Caco-2 (cell line): Measurements from ENCODE around the gene AP2A2. TPM values are rescaled to one million over a fixed set of nuclear protein-coding genes. Genes with fewer than 3 reads are reported as not detected.

Experiments used
- BruUV-seq: library from RNA; stranded (reverse); fragments of 400-500 nt; replicated peaks from 2 replicates; lab custom pipeline; 2021; lab: Mats Ljungman, UMichigan
- CTCF ChIA-PET: fragments of 300-600 bp; sonication (Branson Sonifier 250); formaldehyde crosslinking; loops from one replicate; lab custom pipeline; 2022; ENCODE audit warnings: antibody characterized with exemption; lab: Charles Lee
- POLR2A ChIA-PET: fragments of 300-600 bp; sonication (Branson Sonifier 250); formaldehyde crosslinking; loops from one replicate; lab custom pipeline; 2022; ENCODE audit warnings: antibody characterized with exemption; lab: Charles Lee
- DNase-seq, 2 experiments: peaks; one replicate each; pipeline versions ENCODE4 v3.0.0 to v3.0.0-alpha.2; 2020 to 2022
- H3K27me3 ChIP-seq: replicated peaks from 2 replicates; pipeline ENCODE4 v1.6.0; 2011; ENCODE audit warnings: low read length; ENCODE audit not compliant: control insufficient read depth, insufficient read depth
- H3K36me3 ChIP-seq: 2 replicates; pipeline ENCODE4 v1.5.1; 2011; ENCODE audit warnings: low read length; ENCODE audit not compliant: control insufficient read depth, insufficient read depth
- H3K4me1 ChIP-seq: fragments of 250-450 bp; sonication (Bioruptor Pico); 2 replicates; pipeline ENCODE4 v1.5.1; 2020; ENCODE audit warnings: mild to moderate bottlenecking
- H3K4me3 ChIP-seq: 2 replicates; pipeline ENCODE4 v1.5.1; 2011; ENCODE audit warnings: low read depth, mild to moderate bottlenecking, control low read depth, low read length
- H3K9me3 ChIP-seq: fragments of 250-450 bp; sonication (Bioruptor Pico); 2 replicates; pipeline ENCODE4 v1.5.1; 2020; ENCODE audit warnings: mild to moderate bottlenecking, moderate library complexity
- H3K27ac Mint-ChIP-seq: one replicate; pipeline ENCODE4 v1.8.0; 2022; ENCODE audit warnings: mixed read lengths; ENCODE audit not compliant: unreplicated experiment
- H3K27me3 Mint-ChIP-seq: one replicate; pipeline ENCODE4 v1.8.0; 2022; ENCODE audit warnings: mixed read lengths; ENCODE audit not compliant: insufficient read depth, unreplicated experiment
- H3K36me3 Mint-ChIP-seq: one replicate; pipeline ENCODE4 v1.8.0; 2022; ENCODE audit warnings: mild to moderate bottlenecking, mixed read lengths; ENCODE audit not compliant: insufficient read depth, unreplicated experiment
- H3K4me1 Mint-ChIP-seq: one replicate; pipeline ENCODE4 v1.8.0; 2022; ENCODE audit warnings: low read depth, mixed read lengths; ENCODE audit not compliant: unreplicated experiment
- H3K4me3 Mint-ChIP-seq: one replicate; pipeline ENCODE4 v1.8.0; 2022; ENCODE audit warnings: mild to moderate bottlenecking, moderate library complexity, mixed read lengths; ENCODE audit not compliant: unreplicated experiment
- H3K9me3 Mint-ChIP-seq: one replicate; pipeline ENCODE4 v1.8.0; 2022; ENCODE audit warnings: mixed read lengths; ENCODE audit not compliant: unreplicated experiment
- intact Hi-C: fragments of 100-400 bp; cut with micrococcal nuclease; formaldehyde crosslinking; loops from one replicate; pipeline ENCODE4 v1.10.0; 2022; ENCODE audit not compliant: unreplicated experiment
- total RNA-seq: library from RNA; stranded (reverse); gene quantifications from 2 replicates; pipeline ENCODE4 v1.2.3, GENCODE V29; 2022
- TF ChIP-seq, protein P1 (sequence below), 2 experiments: fragments of 200-600 bp in 1 of 2; IDR thresholded peaks; 1 replicate in 1 of 2; 2 replicates in 1 of 2; pipeline versions ENCODE4 v1.5.1 to v1.8.0; 2011 to 2022; ENCODE audit warnings: antibody characterized with exemption in 1 of 2, control low read depth in 1 of 2, inconsistent platforms in 1 of 2, low read depth in 1 of 2, low read length in 1 of 2, mild to moderate bottlenecking in 1 of 2, moderate library complexity in 1 of 2; ENCODE audit not compliant: insufficient read depth in 1 of 2, severe bottlenecking in 1 of 2, unreplicated experiment in 1 of 2

Gene AP2A2
- total RNA-seq, 1 experiment from 2014 or later, result 130 TPM

DNA sequence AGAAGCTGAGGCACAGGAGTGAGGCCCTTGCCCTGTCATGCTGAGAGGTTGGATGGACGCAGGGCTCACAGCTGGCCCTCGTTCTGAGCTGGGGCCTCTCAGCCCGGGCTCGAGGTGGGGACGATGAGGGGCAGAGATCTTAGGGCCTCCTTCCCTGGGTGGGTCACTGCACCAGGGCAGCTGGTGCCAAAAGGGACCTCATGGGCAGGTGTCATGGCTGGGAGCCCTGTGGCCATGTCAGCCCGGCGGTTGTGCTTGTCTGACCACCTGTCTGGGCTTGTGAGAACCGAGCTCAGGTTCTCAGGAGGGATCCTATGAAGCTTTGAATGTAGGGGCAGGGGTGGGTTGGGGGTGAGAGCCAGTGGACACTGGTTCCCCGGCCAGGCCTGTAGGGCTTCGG is 112.7 kb downstream of the AP2A2 start:
- Mint-ChIP-seq H3K27me3 (no peaks in the 10 kb centered on the region), H3K9me3 (no peaks in the 10 kb centered on the region), H3K36me3 (peaks cover 9% of the 10 kb centered on the region), H3K4me1 (peaks cover 6% of the 10 kb centered on the region), H3K4me3 (no peak overlapping the region), H3K27ac (no peak overlapping the region)
- CTCF ChIA-PET, result interaction anchor here (0.6 kb wide), 2 partner anchors 12 to 197 kb away, joined by 3 read pairs; no protein-coding TSS in a partner anchor
- Histone ChIP-seq H3K4me3 (no peak overlapping the region), H3K36me3 (no peaks in the 10 kb centered on the region), H3K9me3 (no peaks in the 10 kb centered on the region), H3K4me1 (peaks cover 16% of the 10 kb centered on the region), H3K27me3 (no peaks in the 10 kb centered on the region)
- POLR2A ChIA-PET, result interaction anchor here (0.6 kb wide), 1 partner anchor 22 kb away, joined by 6 read pairs; no protein-coding TSS in a partner anchor
- intact Hi-C loops, result no loop called here
- TF ChIP-seq, protein P1, sequence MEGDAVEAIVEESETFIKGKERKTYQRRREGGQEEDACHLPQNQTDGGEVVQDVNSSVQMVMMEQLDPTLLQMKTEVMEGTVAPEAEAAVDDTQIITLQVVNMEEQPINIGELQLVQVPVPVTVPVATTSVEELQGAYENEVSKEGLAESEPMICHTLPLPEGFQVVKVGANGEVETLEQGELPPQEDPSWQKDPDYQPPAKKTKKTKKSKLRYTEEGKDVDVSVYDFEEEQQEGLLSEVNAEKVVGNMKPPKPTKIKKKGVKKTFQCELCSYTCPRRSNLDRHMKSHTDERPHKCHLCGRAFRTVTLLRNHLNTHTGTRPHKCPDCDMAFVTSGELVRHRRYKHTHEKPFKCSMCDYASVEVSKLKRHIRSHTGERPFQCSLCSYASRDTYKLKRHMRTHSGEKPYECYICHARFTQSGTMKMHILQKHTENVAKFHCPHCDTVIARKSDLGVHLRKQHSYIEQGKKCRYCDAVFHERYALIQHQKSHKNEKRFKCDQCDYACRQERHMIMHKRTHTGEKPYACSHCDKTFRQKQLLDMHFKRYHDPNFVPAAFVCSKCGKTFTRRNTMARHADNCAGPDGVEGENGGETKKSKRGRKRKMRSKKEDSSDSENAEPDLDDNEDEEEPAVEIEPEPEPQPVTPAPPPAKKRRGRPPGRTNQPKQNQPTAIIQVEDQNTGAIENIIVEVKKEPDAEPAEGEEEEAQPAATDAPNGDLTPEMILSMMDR (IDR thresholded peaks at IDR 0.05; ENCODE audit: insufficient read depth in 1 of 2, low read depth in 1 of 2, low read length in 1 of 2, severe bottlenecking in 1 of 2, unreplicated experiment in 1 of 2), result no peak
- BruUV-seq, result no TSS peak
- DNase-seq, result no peak

DNA sequence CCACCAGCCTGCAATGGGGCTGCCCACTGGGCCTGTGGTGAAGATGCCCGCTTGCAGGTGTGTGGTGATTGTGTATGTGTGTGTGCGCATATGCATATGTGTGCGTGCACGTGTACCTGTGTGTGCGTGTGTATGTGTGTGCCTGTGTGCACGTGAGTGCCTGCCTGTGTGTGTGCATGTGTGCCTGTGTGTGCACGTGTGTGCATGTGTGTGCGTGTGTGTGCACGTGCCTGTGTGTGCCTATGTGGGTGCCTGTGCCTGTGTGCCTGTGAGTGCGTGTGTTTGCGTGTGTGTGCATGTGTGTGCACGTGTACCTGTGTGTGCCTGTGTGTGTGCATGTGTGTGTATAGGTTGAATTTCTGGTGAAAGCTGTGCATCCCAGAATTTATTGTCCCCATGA is 113.3 kb downstream of the AP2A2 start:
- Mint-ChIP-seq H3K4me3 (no peak overlapping the region), H3K27me3 (no peaks in the 10 kb centered on the region), H3K27ac (no peak overlapping the region), H3K4me1 (peaks cover 6% of the 10 kb centered on the region), H3K9me3 (no peaks in the 10 kb centered on the region), H3K36me3 (peaks cover 5% of the 10 kb centered on the region)
- DNase-seq, result no peak
- ChIA-PET CTCF (interaction anchor here (0.5 kb wide), 1 partner anchor 121 kb away, joined by 3 read pairs; no protein-coding TSS in a partner anchor), POLR2A (no interaction called here)
- H3K4me3 ChIP-seq, result no peak overlapping the region
- H3K27me3 ChIP-seq, result no peaks in the 10 kb centered on the region
- no TSS peak for BruUV-seq
- TF ChIP-seq, protein P1 (IDR thresholded peaks at IDR 0.05; ENCODE audit: insufficient read depth in 1 of 2, low read depth in 1 of 2, low read length in 1 of 2, severe bottlenecking in 1 of 2, unreplicated experiment in 1 of 2), result no peak
- peaks cover 16% of the 10 kb centered on the region for H3K4me1 ChIP-seq
- H3K9me3 ChIP-seq, result no peaks in the 10 kb centered on the region
- intact Hi-C loops, result no loop called here
- H3K36me3 ChIP-seq, result no peaks in the 10 kb centered on the region

DNA sequence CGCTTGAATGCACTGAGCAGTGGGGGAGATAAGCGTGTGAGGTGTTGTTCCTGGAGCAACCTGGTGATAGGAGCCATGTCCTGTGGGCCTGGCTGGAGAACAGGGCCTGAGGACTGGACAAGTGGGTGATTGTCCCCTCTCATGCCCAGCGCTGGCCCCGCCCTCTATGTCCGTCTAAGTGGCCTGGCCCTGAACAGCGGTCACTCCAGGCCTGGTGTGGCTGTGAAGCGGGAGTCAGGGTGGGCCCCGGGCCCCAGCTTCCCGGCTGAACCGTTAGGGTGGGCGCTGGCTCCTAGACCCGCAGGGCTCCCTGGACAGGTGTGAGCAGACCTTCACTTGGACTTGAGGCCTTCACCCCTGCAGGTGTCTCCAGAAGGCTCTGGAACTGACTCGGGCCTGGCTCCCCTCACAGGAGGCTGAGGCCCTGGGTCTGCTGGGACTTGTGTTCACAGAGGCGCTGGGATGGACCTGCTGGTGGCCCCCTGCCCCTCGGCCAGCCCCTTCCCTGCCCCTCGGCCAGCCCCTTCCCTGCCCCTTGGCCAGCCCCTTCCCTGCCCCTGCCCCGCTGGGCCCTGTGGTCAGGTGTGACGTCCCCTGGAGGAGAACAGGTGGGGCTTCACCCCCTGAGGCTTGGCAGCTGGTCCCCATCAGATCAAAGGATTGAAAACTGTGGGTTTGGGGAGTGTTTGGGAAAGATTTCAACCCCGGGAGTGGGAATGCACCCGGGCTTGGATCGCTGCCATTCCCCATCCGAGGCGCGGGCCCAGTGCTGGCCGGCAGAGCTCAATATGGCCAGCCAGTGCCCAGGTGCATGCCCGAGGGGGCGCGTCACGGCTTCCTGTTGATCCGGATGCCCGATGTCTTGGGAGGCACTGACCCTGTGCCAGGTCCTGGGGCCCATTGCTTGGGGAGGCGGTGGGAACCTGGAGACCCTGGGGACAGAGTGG is 114.1 kb downstream of the AP2A2 start:
- intact Hi-C loops, result loop anchor here (10.0 kb wide), 1 partner anchor 55 kb away; no protein-coding TSS in a partner anchor

More for the DNA sequence above, 114.1 kb downstream of the AP2A2 start:
- H3K4me3 ChIP-seq, result no peak overlapping the region
- DNase-seq, result no peak
- peaks cover 6% of the 10 kb centered on the region for H3K4me1 Mint-ChIP-seq
- ChIA-PET CTCF (interaction anchor here (0.5 kb wide), 1 partner anchor 122 kb away, joined by 3 read pairs; no protein-coding TSS in a partner anchor), POLR2A (no interaction called here)
- no peaks in the 10 kb centered on the region for H3K36me3 ChIP-seq
- no peaks in the 10 kb centered on the region for H3K27me3 ChIP-seq
- H3K9me3 Mint-ChIP-seq, result peaks cover 3% of the 10 kb centered on the region
- H3K9me3 ChIP-seq, result peaks cover 1% of the 10 kb centered on the region
- H3K36me3 Mint-ChIP-seq, result peaks cover 5% of the 10 kb centered on the region
- H3K4me3 Mint-ChIP-seq, result no peak overlapping the region
- H3K27me3 Mint-ChIP-seq, result no peaks in the 10 kb centered on the region
- H3K27ac Mint-ChIP-seq, result no peak overlapping the region
- peaks cover 16% of the 10 kb centered on the region for H3K4me1 ChIP-seq
- TF ChIP-seq, protein P1 (IDR thresholded peaks at IDR 0.05; ENCODE audit: insufficient read depth in 1 of 2, low read depth in 1 of 2, low read length in 1 of 2, severe bottlenecking in 1 of 2, unreplicated experiment in 1 of 2), result no peak
- no TSS peak for BruUV-seq
